ENCODE data around the gene TMEM170B. TPM values are rescaled to one million over a fixed set of nuclear protein-coding genes. Genes with fewer than 3 reads are reported as not detected.

Gene TMEM170B
- total and polyA plus RNA-seq, 2 of the 8 experiments (the other 6 are each of a cell fraction or from before 2014, with no cell fraction given), result 0.80 to 4.3 TPM

- H3K18ac ChIP-seq (ENCODE audit: extremely low read depth, low read length), result no peak overlapping the region
- no peak overlapping the region for H2BK120ac ChIP-seq (replicated peaks; ENCODE audit: low read depth, low read length)
- DNase-seq (ENCODE audit: low read depth in 1 of 2, low spot score in 2 of 2) (no peak), FAIRE-seq (no peak)
- no peak overlapping the region for H4K8ac ChIP-seq (ENCODE audit: extremely low read depth, insufficient read depth, low read length)
- no peaks in the 10 kb centered on the region for H3K79me1 ChIP-seq (ENCODE audit: low read depth, low read length)
- no peak overlapping the region for H2BK12ac ChIP-seq (ENCODE audit: low read depth, low read length)
- H3K27ac ChIP-seq (ENCODE audit: low read depth, low read length), result no peak overlapping the region
- no peak overlapping the region for H2BK5ac ChIP-seq (ENCODE audit: low read depth, low read length)
- H3K23me2 ChIP-seq (ENCODE audit: low read depth, low read length), result no peaks in the 10 kb centered on the region; the same call in 1 of the 2 replicates
- no peak overlapping the region for H3K4me2 ChIP-seq (ENCODE audit: insufficient read depth in 1 of 2, low read depth in 2 of 2, low read length in 2 of 2)
- no peak overlapping the region for H4K5ac ChIP-seq (ENCODE audit: insufficient read length, low read depth, low read length)
- H3K4me1 ChIP-seq (replicated peaks in 1 of 4; ENCODE audit: control insufficient read depth in 3 of 4, insufficient read depth in 4 of 4, low read length in 3 of 4), result no peaks in the 10 kb centered on the region
- H3K9ac ChIP-seq (replicated peaks in 1 of 4; ENCODE audit: extremely low read depth in 1 of 4, low read depth in 3 of 4, low read length in 3 of 4), result no peak overlapping the region
- H4K91ac ChIP-seq (replicated peaks; ENCODE audit: insufficient read length, low read length), result no peak overlapping the region
- H3K9me3 ChIP-seq (ENCODE audit: insufficient read depth in 2 of 2, low read depth in 1 of 2, low read length in 1 of 2), result no peaks in the 10 kb centered on the region
- ChIA-PET POLR2A (ENCODE audit: partially characterized antibody) (no interaction called here), CTCF (ENCODE audit: partially characterized antibody) (no interaction called here)
- peaks cover 0 to 2% of the 10 kb centered on the region in 2 experiments for H4K20me1 ChIP-seq (replicated peaks in 1 of 2; ENCODE audit: control insufficient read depth in 1 of 2, insufficient read depth in 2 of 2, low read length in 2 of 2)
- H2BK20ac ChIP-seq (ENCODE audit: low read length), result no peak overlapping the region
- H3K56ac ChIP-seq (replicated peaks; ENCODE audit: insufficient read length, low read depth, low read length), result no peak overlapping the region
- H3K79me2 ChIP-seq (ENCODE audit: control insufficient read depth in 1 of 2, insufficient read depth in 2 of 2, low read length in 2 of 2), result peaks cover 0 to 3% of the 10 kb centered on the region in 2 experiments; a peak in 1 of 4 replicates
- H3K27me3 ChIP-seq (replicated peaks in 1 of 4; ENCODE audit: control insufficient read depth in 3 of 4, extremely low read depth in 1 of 4, insufficient read depth in 3 of 4, low read length in 3 of 4), result peaks cover 0 to 4% (median 0%) of the 10 kb centered on the region in 4 experiments; a peak in 1 of 7 replicates
- H3K4me3 ChIP-seq (ENCODE audit: extremely low read depth in 1 of 4, insufficient read depth in 2 of 4, low read depth in 3 of 4, low read length in 4 of 4), result no peak overlapping the region
- no peak overlapping the region for H3K4ac ChIP-seq (replicated peaks; ENCODE audit: insufficient read length, low read depth, low read length)
- H3K36me3 ChIP-seq (ENCODE audit: control insufficient read depth in 2 of 4, insufficient read depth in 4 of 4, low read length in 3 of 4), result no peaks in the 10 kb centered on the region
- H3K14ac ChIP-seq (ENCODE audit: insufficient read length), result no peak overlapping the region
- no peak overlapping the region for H2AFZ ChIP-seq (ENCODE audit: low read length)
- TF ChIP-seq TBP (IDR thresholded peaks at IDR 0.05; ENCODE audit: low read depth, low read length), result no peak
- TF ChIP-seq NRF1 (IDR thresholded peaks at IDR 0.05; ENCODE audit: low read depth, low read length), result no peak
- no peak for TF ChIP-seq EGR1 (IDR thresholded peaks at IDR 0.05; ENCODE audit: borderline replicate concordance, low read depth, low read length)
- no peak for TF ChIP-seq GTF2F1 (IDR thresholded peaks at IDR 0.05; ENCODE audit: borderline replicate concordance, low read depth, low read length)
- H3K23ac ChIP-seq (ENCODE audit: insufficient read length), result no peak overlapping the region
- H2AK5ac ChIP-seq (ENCODE audit: low read depth, low read length), result no peak overlapping the region
- H2BK15ac ChIP-seq (ENCODE audit: low read length), result no peak overlapping the region
- 86% methylated on average over 4 of the region's 4 CpGs; no CpG with 5 or more reads in 1 of the 2 experiments for WGBS, 2 experiments (ENCODE audit: extremely low coverage in 1 of 2, insufficient coverage in 1 of 2, insufficient read length in 1 of 2, insufficient replicate concordance in 2 of 2, low coverage in 1 of 2, low lambda C conversion rate in 2 of 2, missing lambda C conversion rate in 1 of 2)
Observed at GRCh38 chr6:11543919-11544518, 6.5 kb downstream of the TMEM170B start.
